RPMI7951 (cell line): ENCODE data around the gene ARHGAP10. TPM values are rescaled to one million over a fixed set of nuclear protein-coding genes. Genes with fewer than 3 reads are reported as not detected.

ENCODE experiments used
- DNase-seq: peaks from one replicate; pipeline ENCODE4 v3.0.0-alpha.2; 2012; ENCODE audit warnings: low read depth
- total RNA-seq: library from RNA; depleted of rRNA; stranded (reverse); fragments of >200 nt; shearing (Covaris generic); gene quantifications from 2 replicates; pipeline ENCODE4 v1.2.3, GENCODE V29; 2014

ARHGAP10 gene
- total RNA-seq, 1 experiment from 2014 or later: 16.9 TPM

GRCh38 chr4:147768113-147768512 lies 36.2 kb downstream of the ARHGAP10 start:
- DNase-seq: peak; percentile 64

GRCh38 chr4:147769386-147769785 lies 37.5 kb downstream of the ARHGAP10 start:
- DNase-seq: peak; percentile 17

- no peak for DNase-seq
Observed at GRCh38 chr4:147770831-147771230, 38.9 kb downstream of the ARHGAP10 start.

- DNase-seq: no peak
Observed at GRCh38 chr4:147772056-147772455, 40.2 kb downstream of the ARHGAP10 start.

GRCh38 chr4:147772459-147772969 lies 40.6 kb downstream of the ARHGAP10 start:
- peak; percentile 68 for DNase-seq

GRCh38 chr4:147773261-147774184 lies 41.6 kb downstream of the ARHGAP10 start:
- peak; percentile 75 for DNase-seq

- DNase-seq: no peak
Observed at GRCh38 chr4:147776716-147777115, 44.8 kb downstream of the ARHGAP10 start.

- peak; percentile 54 for DNase-seq
Observed at GRCh38 chr4:147777456-147778091, 45.7 kb downstream of the ARHGAP10 start.

GRCh38 chr4:147778942-147779341 lies 47.1 kb downstream of the ARHGAP10 start:
- no peak for DNase-seq

- no peak for DNase-seq
Observed at GRCh38 chr4:147779451-147779850, 47.6 kb downstream of the ARHGAP10 start.

- no peak for DNase-seq
Observed at GRCh38 chr4:147780137-147780777, 48.4 kb downstream of the ARHGAP10 start.

- peak; percentile 59 for DNase-seq
Observed at GRCh38 chr4:147782087-147782781, 50.3 kb downstream of the ARHGAP10 start.

GRCh38 chr4:147785129-147785528 lies 53.2 kb downstream of the ARHGAP10 start:
- DNase-seq: no peak

- DNase-seq: no peak
Observed at GRCh38 chr4:147786031-147786430, 54.1 kb downstream of the ARHGAP10 start.

- DNase-seq: no peak
Observed at GRCh38 chr4:147786531-147786930, 54.6 kb downstream of the ARHGAP10 start.

GRCh38 chr4:147787204-147787603 lies 55.3 kb downstream of the ARHGAP10 start:
- DNase-seq: peak; percentile 46

- DNase-seq: no peak
Observed at GRCh38 chr4:147788791-147789190, 56.9 kb downstream of the ARHGAP10 start.

- peak; percentile 63 for DNase-seq
Observed at GRCh38 chr4:147789596-147789995, 57.7 kb downstream of the ARHGAP10 start.

- DNase-seq: no peak
Observed at GRCh38 chr4:147790412-147790811, 58.5 kb downstream of the ARHGAP10 start.

GRCh38 chr4:147791341-147791740 lies 59.5 kb downstream of the ARHGAP10 start:
- DNase-seq: no peak

- no peak for DNase-seq
Observed at GRCh38 chr4:147791865-147792264, 60.0 kb downstream of the ARHGAP10 start.
